A549 (cell line): ENCODE data around the gene AJAP1. TPM values are rescaled to one million over a fixed set of nuclear protein-coding genes. Genes with fewer than 3 reads are reported as not detected.
"Not testable (repeated sequence)": the region's sequence is repeated elsewhere in the genome, so short reads cannot be mapped to it uniquely, and the experiment has no call there.

Experiments
- ATAC-seq, 2 experiments: fragments of 200-7000 bp in 1 of 2; fragments of >200 bp in 1 of 2; cut with Nextera tagmentation in 1 of 2; cut with Tn5 transposase in 1 of 2; 3 replicates each; pipeline versions ENCODE4 v1.8.0 to v1.9.1; 2018 to 2020; ENCODE audit warnings: mild to moderate bottlenecking in 1 of 2, moderate library complexity in 1 of 2
- CTCF ChIA-PET: fragments of 300-600 bp; sonication (Branson Sonifier 250); formaldehyde crosslinking; extraction: SDS; loops from one replicate; lab custom pipeline; 2021; ENCODE audit warnings: antibody characterized with exemption, inconsistent platforms; lab: Yijun Ruan, JAX
- POLR2A ChIA-PET: fragments of 350-600 bp; formaldehyde crosslinking; extraction: SDS; loops from one replicate; lab custom pipeline; 2021; ENCODE audit warnings: antibody characterized with exemption, inconsistent platforms; lab: Yijun Ruan, JAX
- DNase-seq, 2 experiments: peaks; one replicate each; pipeline versions ENCODE4 v3.0.0 to v3.0.0-alpha.2; 2011 to 2016; ENCODE audit warnings: low read depth in 1 of 2, low spot score in 1 of 2
- FAIRE-seq: peaks from 2 replicates; lab custom pipeline; 2011; peaks lifted over from hg19 to GRCh38; lab: Jason Lieb, UNC
- H3K27ac ChIP-seq, 2 experiments: fragments of >200 bp; sonication (Bioruptor Twin); formaldehyde crosslinking; 3 replicates each; pipeline ENCODE4 v1.5.1; 2016 to 2017
- H3K4me1 ChIP-seq: fragments of >200 bp; sonication (Bioruptor Twin); formaldehyde crosslinking; 3 replicates; pipeline ENCODE4 v1.6.1; 2016
- H3K4me2 ChIP-seq: fragments of >200 bp; sonication (Bioruptor Twin); formaldehyde crosslinking; 3 replicates; pipeline ENCODE4 v1.6.1; 2016
- H3K4me3 ChIP-seq: fragments of >200 bp; sonication (Bioruptor Twin); formaldehyde crosslinking; 3 replicates; pipeline ENCODE4 v1.5.1; 2016
- H3K9me3 ChIP-seq: fragments of >200 bp; sonication (Bioruptor Twin); formaldehyde crosslinking; 3 replicates; pipeline ENCODE4 v1.6.1; 2016
- BHLHE40 ChIP-seq: IDR thresholded peaks from 2 replicates; pipeline ENCODE4 v1.6.1; 2012; ENCODE audit warnings: low read depth, low read length, inconsistent platforms
- CBX2 ChIP-seq: fragments of 200-600 bp; sonication (generic); IDR thresholded peaks from 2 replicates; pipeline ENCODE4 v1.6.1; 2016; ENCODE audit warnings: low read depth, mild to moderate bottlenecking, borderline replicate concordance
- CTCF ChIP-seq: fragments of >200 bp; sonication (Bioruptor Twin); formaldehyde crosslinking; IDR thresholded peaks from 3 replicates; pipeline ENCODE4 v1.5.1; 2016
- EHF ChIP-seq: fragments of 250-450 bp; sonication (Bioruptor Pico); IDR thresholded peaks from 2 replicates; pipeline ENCODE4 v1.5.0; 2020; ENCODE audit warnings: mild to moderate bottlenecking
- EHMT2 ChIP-seq: fragments of 200-600 bp; sonication (generic); IDR thresholded peaks from 2 replicates; pipeline ENCODE4 v1.6.1; 2016; ENCODE audit warnings: antibody characterized with exemption, low read depth, mild to moderate bottlenecking, moderate library complexity
- EP300 ChIP-seq, 2 experiments: fragments of >200 bp; sonication (Bioruptor Twin); formaldehyde crosslinking; IDR thresholded peaks; 2 replicates in 1 of 2; 3 replicates in 1 of 2; pipeline ENCODE4 v1.6.1; 2016 to 2017
- FOXS1 ChIP-seq: fragments of 250-450 bp; sonication (Bioruptor Pico); IDR thresholded peaks from 2 replicates; pipeline ENCODE4 v1.5.0; 2020; ENCODE audit warnings: mild to moderate bottlenecking, moderate library complexity
- HEYL ChIP-seq: fragments of 250-450 bp; sonication (Bioruptor Pico); IDR thresholded peaks from 2 replicates; pipeline ENCODE4 v1.8.0; 2021; ENCODE audit warnings: mild to moderate bottlenecking, moderate library complexity
- HMGXB4 ChIP-seq: fragments of 250-450 bp; sonication (Bioruptor Pico); IDR thresholded peaks from 2 replicates; pipeline ENCODE4 v1.5.0; 2021; ENCODE audit warnings: mild to moderate bottlenecking, moderate library complexity, borderline replicate concordance
- HOXB13 ChIP-seq: fragments of 250-450 bp; sonication (Bioruptor Pico); IDR thresholded peaks from 2 replicates; pipeline ENCODE4 v1.5.0; 2020; ENCODE audit warnings: low read depth, mild to moderate bottlenecking, moderate library complexity
- KDM1A ChIP-seq: fragments of 200-600 bp; sonication (generic); IDR thresholded peaks from 2 replicates; pipeline ENCODE4 v1.6.1; 2016; ENCODE audit warnings: low read depth, mild to moderate bottlenecking
- KDM5A ChIP-seq: fragments of 200-600 bp; sonication (generic); IDR thresholded peaks from 2 replicates; pipeline ENCODE4 v1.6.1; 2016; ENCODE audit warnings: antibody characterized with exemption, mild to moderate bottlenecking
- MAX ChIP-seq: IDR thresholded peaks from 2 replicates; pipeline ENCODE4 v1.6.1; 2012
- NFE2L2 ChIP-seq: fragments of 150-350 bp; conservative IDR thresholded peaks from 2 replicates; pipeline ENCODE4 v1.6.1; 2014; ENCODE audit warnings: low read length
- NPAS2 ChIP-seq: fragments of 250-450 bp; sonication (Bioruptor Pico); IDR thresholded peaks from 2 replicates; pipeline ENCODE4 v1.8.0; 2022; ENCODE audit warnings: mild to moderate bottlenecking, moderate library complexity, borderline replicate concordance
- NR3C1 ChIP-seq: fragments of >200 bp; sonication (Bioruptor Twin); formaldehyde crosslinking; IDR thresholded peaks from 3 replicates; pipeline ENCODE4 v1.6.1; 2017
- PHF8 ChIP-seq: fragments of 200-600 bp; sonication (generic); IDR thresholded peaks from 2 replicates; pipeline ENCODE4 v1.6.1; 2016; ENCODE audit warnings: low read depth, mild to moderate bottlenecking, antibody characterized with exemption, moderate library complexity, borderline replicate concordance
- POLR2AphosphoS2 ChIP-seq: conservative IDR thresholded peaks from 2 replicates; pipeline ENCODE4 v1.6.1; 2012; ENCODE audit warnings: low read length, improper control_type of control experiment, inconsistent platforms
- RAD21 ChIP-seq, 2 experiments: fragments of >200 bp in 1 of 2; sonication (Bioruptor Twin) in 1 of 2; formaldehyde crosslinking in 1 of 2; IDR thresholded peaks in 1 of 2; conservative IDR thresholded peaks in 1 of 2; 2 replicates in 1 of 2; 3 replicates in 1 of 2; pipeline ENCODE4 v1.6.1; 2012 to 2018; ENCODE audit warnings: inconsistent platforms in 1 of 2
- RFX5 ChIP-seq: fragments of 450-650 bp; IDR thresholded peaks from 2 replicates; pipeline ENCODE4 v1.7.1; 2014; ENCODE audit warnings: antibody characterized with exemption, mild to moderate bottlenecking, moderate library complexity
- RNF2 ChIP-seq: fragments of 200-600 bp; sonication (generic); IDR thresholded peaks from 2 replicates; pipeline ENCODE4 v1.6.1; 2016; ENCODE audit warnings: low read depth, mild to moderate bottlenecking, antibody characterized with exemption, moderate library complexity, borderline replicate concordance
- TP53 ChIP-seq: fragments of 250-450 bp; sonication (Bioruptor Pico); IDR thresholded peaks from 2 replicates; pipeline ENCODE4 v1.5.0; 2021; ENCODE audit warnings: mild to moderate bottlenecking, moderate library complexity
- USF2 ChIP-seq: fragments of 450-650 bp; IDR thresholded peaks from 2 replicates; pipeline ENCODE4 v1.6.1; 2014; ENCODE audit warnings: antibody characterized with exemption
- ZC3H11A ChIP-seq: fragments of 450-650 bp; IDR thresholded peaks from 2 replicates; pipeline ENCODE4 v1.6.1; 2014; ENCODE audit warnings: antibody characterized with exemption, mild to moderate bottlenecking
- ZNF302 ChIP-seq: fragments of 250-450 bp; sonication (Bioruptor Pico); IDR thresholded peaks from 2 replicates; pipeline ENCODE4 v1.9.0; 2021; ENCODE audit warnings: inconsistent platforms, mild to moderate bottlenecking, moderate library complexity
- WGBS: methylation state at CpG from one replicate; pipeline ENCODE4 v1.1.6; 2017; ENCODE audit errors: missing lambda C conversion rate; 5-methylcytosine and 5-hydroxymethylcytosine counted together
- polyA plus RNA-seq, 4 experiments: library from polyadenylated mRNA; depleted of rRNA in 3 of 4; stranded (reverse); fragments of >200 nt; fragmentation: RNase III in 1 of 4; extraction: RNeasy Plus Mini Kit Qiagen cat#74134 plus additional on column Dnase treatment in 1 of 4; gene quantifications; 2 replicates in 3 of 4; 3 replicates in 1 of 4; pipeline ENCODE4 v1.2.3, GENCODE V29; 2011 to 2017
- TF ChIP-seq, protein P1 (sequence below): fragments of 250-450 bp; sonication (Bioruptor Pico); IDR thresholded peaks from 2 replicates; pipeline ENCODE4 v1.5.0; 2020; ENCODE audit warnings: low read depth, mild to moderate bottlenecking, moderate library complexity
- TF ChIP-seq, protein P2 (sequence below): fragments of 150-350 bp; IDR thresholded peaks from 2 replicates; pipeline ENCODE4 v1.6.1; 2014; ENCODE audit warnings: low read depth, mild to moderate bottlenecking, low read length

AJAP1 gene
- polyA plus RNA-seq, 2 of the 4 experiments (the other 2 are of a cell fraction): not detected

DNA sequence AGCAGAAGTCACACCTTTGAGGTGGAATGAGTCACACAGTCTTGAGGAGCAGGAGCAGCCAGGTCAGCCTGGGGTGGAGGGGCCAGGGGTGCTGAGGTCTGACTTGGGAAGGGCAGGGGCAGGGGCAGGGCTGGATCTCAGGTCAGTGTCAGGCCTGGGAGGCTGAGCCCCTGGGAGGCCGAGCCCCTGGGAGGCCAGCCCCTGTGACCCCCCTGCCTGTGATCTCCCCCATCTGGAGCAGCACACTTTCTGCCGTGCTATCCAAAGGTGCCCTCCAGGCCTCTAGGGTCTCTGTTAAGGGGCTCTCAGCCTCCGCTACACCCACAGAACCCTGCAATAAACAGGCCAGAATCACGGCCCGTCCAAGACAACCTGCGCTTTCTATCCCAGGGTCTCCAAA, 36.9 kb upstream of the AJAP1 start:
- H3K9me3 ChIP-seq: no peaks in the 10 kb centered on the region
- H3K27ac ChIP-seq: no peak overlapping the region
- DNase-seq: no peak
- no peak for FAIRE-seq
- ChIA-PET POLR2A (no interaction called here), CTCF (no interaction called here)
- no peaks in the 10 kb centered on the region for H3K4me1 ChIP-seq
- ATAC-seq: no peak
- TF ChIP-seq TP53 (CRISPR knock-in tag): no peak
- no peak for TF ChIP-seq ZNF302 (CRISPR knock-in tag)
- no peak for TF ChIP-seq NPAS2
- TF ChIP-seq, protein P1, sequence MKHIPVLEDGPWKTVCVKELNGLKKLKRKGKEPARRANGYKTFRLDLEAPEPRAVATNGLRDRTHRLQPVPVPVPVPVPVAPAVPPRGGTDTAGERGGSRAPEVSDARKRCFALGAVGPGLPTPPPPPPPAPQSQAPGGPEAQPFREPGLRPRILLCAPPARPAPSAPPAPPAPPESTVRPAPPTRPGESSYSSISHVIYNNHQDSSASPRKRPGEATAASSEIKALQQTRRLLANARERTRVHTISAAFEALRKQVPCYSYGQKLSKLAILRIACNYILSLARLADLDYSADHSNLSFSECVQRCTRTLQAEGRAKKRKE (CRISPR knock-in tag): no peak
- TF ChIP-seq NFE2L2: no peak
- no peak for TF ChIP-seq EHF (CRISPR knock-in tag)
- no peak for TF ChIP-seq CTCF
- TF ChIP-seq HEYL: no peak
- TF ChIP-seq HOXB13: no peak
- TF ChIP-seq KDM1A: no peak
- TF ChIP-seq NR3C1: no peak
- no peak for TF ChIP-seq MAX
- TF ChIP-seq FOXS1: no peak
- no peak for TF ChIP-seq POLR2AphosphoS2
- TF ChIP-seq RNF2: no peak
- TF ChIP-seq EHMT2: no peak
- TF ChIP-seq PHF8: no peak
- TF ChIP-seq ZC3H11A: no peak
- TF ChIP-seq CBX2: no peak
- TF ChIP-seq HMGXB4 (CRISPR knock-in tag): no peak
- no peak overlapping the region for H3K4me3 ChIP-seq
- WGBS: no CpG with 5 or more reads among the region's 6 CpGs
- no peak overlapping the region for H3K4me2 ChIP-seq

GRCh38 chr1:4618827-4619226, 35.6 kb upstream of the AJAP1 start:
- CTCF ChIA-PET: interaction anchor here (0.6 kb wide), 1 partner anchor 321 kb away, joined by 3 read pairs; no protein-coding TSS in a partner anchor

GRCh38 chr1:4621646-4622045, 32.8 kb upstream of the AJAP1 start:
- DNase-seq (no peak), ATAC-seq (no peak), FAIRE-seq (no peak)
- no peak overlapping the region for H3K4me3 ChIP-seq
- no peak overlapping the region for H3K27ac ChIP-seq
- H3K4me2 ChIP-seq: no peak overlapping the region
- ChIA-PET CTCF (interaction anchor here (1.0 kb wide), 1 partner anchor 12 kb away, joined by 3 read pairs; no protein-coding TSS in a partner anchor), POLR2A (no interaction called here)
- no peaks in the 10 kb centered on the region for H3K4me1 ChIP-seq
- no peaks in the 10 kb centered on the region for H3K9me3 ChIP-seq
- 14% methylated on average over 5 of the region's 5 CpGs for WGBS
- TF ChIP-seq BHLHE40 (no peak), EP300 (IDR thresholded peaks at IDR 0.05) (no peak), KDM5A (no peak), RFX5 (no peak), PHF8 (no peak), RAD21 (conservative IDR thresholded peaks at IDR 0.05 in 1 of 2, IDR thresholded peaks at IDR 0.05 in 1 of 2) (no peak), USF2 (no peak), EHF (CRISPR knock-in tag) (no peak), ZC3H11A (no peak), CTCF (no peak)
- TF ChIP-seq, protein P2, sequence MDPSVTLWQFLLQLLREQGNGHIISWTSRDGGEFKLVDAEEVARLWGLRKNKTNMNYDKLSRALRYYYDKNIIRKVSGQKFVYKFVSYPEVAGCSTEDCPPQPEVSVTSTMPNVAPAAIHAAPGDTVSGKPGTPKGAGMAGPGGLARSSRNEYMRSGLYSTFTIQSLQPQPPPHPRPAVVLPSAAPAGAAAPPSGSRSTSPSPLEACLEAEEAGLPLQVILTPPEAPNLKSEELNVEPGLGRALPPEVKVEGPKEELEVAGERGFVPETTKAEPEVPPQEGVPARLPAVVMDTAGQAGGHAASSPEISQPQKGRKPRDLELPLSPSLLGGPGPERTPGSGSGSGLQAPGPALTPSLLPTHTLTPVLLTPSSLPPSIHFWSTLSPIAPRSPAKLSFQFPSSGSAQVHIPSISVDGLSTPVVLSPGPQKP: no peak

More at GRCh38 chr1:4618827-4619226, 35.6 kb upstream of the AJAP1 start:
- H3K4me2 ChIP-seq, POLR2A ChIA-PET, FAIRE-seq, H3K27ac ChIP-seq, ATAC-seq, DNase-seq, H3K9me3 ChIP-seq, H3K4me1 ChIP-seq, H3K4me3 ChIP-seq: not testable (repeated sequence)
- 70% methylated on average over 3 of the region's 3 CpGs for WGBS
